ENCODE data around the gene NTM. TPM values are rescaled to one million over a fixed set of nuclear protein-coding genes. Genes with fewer than 3 reads are reported as not detected.

Gene NTM
- total RNA-seq, 1 experiment from 2014 or later = 9.9 TPM

GRCh38 chr11:131734871-131735270 is 364.5 kb downstream of the NTM start:
- H3K4me1 ChIP-seq (ENCODE audit: insufficient read depth, low read length) = no peaks in the 10 kb centered on the region
- H4K5ac ChIP-seq (ENCODE audit: insufficient read length, low read depth, low read length) = no peak overlapping the region
- H3K4me2 ChIP-seq (ENCODE audit: insufficient read depth, insufficient read length, low read length) = no peak overlapping the region
- H3K27me3 ChIP-seq (ENCODE audit: insufficient read depth, low read length) = no peaks in the 10 kb centered on the region
- H3K18ac ChIP-seq (ENCODE audit: insufficient read length, low read depth, low read length) = no peak overlapping the region
- TF ChIP-seq CTCF (conservative IDR thresholded peaks at IDR 0.05) = no peak
- Mint-ChIP-seq H3K27ac (no peak overlapping the region), H3K27me3 (ENCODE audit: low read depth) (peaks cover 7% of the 10 kb centered on the region; the same call in 1 of the 2 replicates), H3K4me1 (peaks cover 7 to 8% of the 10 kb centered on the region in 2 experiments), H3K4me3 (no peak overlapping the region), H3K9me3 (no peaks in the 10 kb centered on the region), H3K36me3 (ENCODE audit: insufficient read depth in 1 of 3, low read depth in 3 of 3) (no peaks in the 10 kb centered on the region; a peak in 1 of 7 replicates)
- H3T11ph ChIP-seq (ENCODE audit: low read length) = no peak overlapping the region
- no peak overlapping the region for H4K8ac ChIP-seq (replicated peaks; ENCODE audit: insufficient read length, low read depth, low read length)
- no peak overlapping the region for H3K27ac ChIP-seq (ENCODE audit: insufficient read length, low read depth, low read length)
- no peaks in the 10 kb centered on the region for H3K79me1 ChIP-seq (ENCODE audit: insufficient read depth, low read depth, low read length, poor library complexity, severe bottlenecking)
- H3K56ac ChIP-seq (ENCODE audit: insufficient read length, low read depth, low read length) = no peak overlapping the region
- no peak overlapping the region for H2AK5ac ChIP-seq (ENCODE audit: insufficient read length, low read length)
- H2BK15ac ChIP-seq (ENCODE audit: low read depth, low read length) = no peak overlapping the region
- no peaks in the 10 kb centered on the region for H3K79me2 ChIP-seq (ENCODE audit: insufficient read depth, low read length)
- H3K23ac ChIP-seq (ENCODE audit: insufficient read length, low read depth, low read length) = no peak overlapping the region
- no peaks in the 10 kb centered on the region for H3K23me2 ChIP-seq (ENCODE audit: insufficient read length, low read depth, low read length, poor library complexity, severe bottlenecking)
- no peak overlapping the region for H2BK5ac ChIP-seq (ENCODE audit: insufficient read length, low read length)
- H3K9me3 ChIP-seq (ENCODE audit: control insufficient read depth, low read depth, low read length) = no peaks in the 10 kb centered on the region
- H3K9ac ChIP-seq (ENCODE audit: extremely low read depth, insufficient read length, low read length) = no peak overlapping the region
- H4K91ac ChIP-seq (ENCODE audit: insufficient read length, low read depth, low read length) = no peak overlapping the region
- no CpG with 5 or more reads among the region's 4 CpGs for WGBS (ENCODE audit: extremely low coverage, insufficient read length, low lambda C conversion rate)
- no peak overlapping the region for H2AFZ ChIP-seq (ENCODE audit: low read length)
- no peak for DNase-seq
- no peak overlapping the region for H3K4ac ChIP-seq (ENCODE audit: low read depth, low read length)
- no peaks in the 10 kb centered on the region for H4K20me1 ChIP-seq (ENCODE audit: control insufficient read depth, insufficient read depth, insufficient read length)
- no peak overlapping the region for H2BK12ac ChIP-seq (ENCODE audit: insufficient read length, low read depth, low read length)
- no peak overlapping the region for H2BK20ac ChIP-seq (ENCODE audit: low read depth, low read length, poor library complexity, severe bottlenecking)
- no peak overlapping the region for H2BK120ac ChIP-seq (ENCODE audit: low read depth, low read length, poor library complexity, severe bottlenecking)
- no peak overlapping the region for H3K14ac ChIP-seq (ENCODE audit: insufficient read depth, low read length)
